ENCODE results near the gene TCF4. TPM values are rescaled to one million over a fixed set of nuclear protein-coding genes. Genes with fewer than 3 reads are reported as not detected.

TCF4 gene
- total RNA-seq, 2 experiments from 2014 or later: 0.21 to 0.26 TPM

- CTCF ChIA-PET: no interaction called here
- peak overlapping the region; percentile 1 for H3K27ac Mint-ChIP-seq
- peaks cover 14% of the 10 kb centered on the region for H3K4me1 Mint-ChIP-seq (ENCODE audit: low read depth)
- no peaks in the 10 kb centered on the region for H3K9me3 Mint-ChIP-seq (ENCODE audit: insufficient read depth)
- ATAC-seq (peak; percentile 55), DNase-seq (peak; percentile 22)
- peaks cover 7% of the 10 kb centered on the region for H3K27me3 Mint-ChIP-seq (ENCODE audit: low read depth)
- POLR2A ChIA-PET: no interaction called here
- H3K36me3 Mint-ChIP-seq (ENCODE audit: low read depth): no peaks in the 10 kb centered on the region
- H3K4me3 Mint-ChIP-seq: peak overlapping the region; percentile 0
Observed at GRCh38 chr18:55489034-55489986, 98.7 kb downstream of the TCF4 start.

- no peak overlapping the region for H3K27ac Mint-ChIP-seq
- H3K4me3 Mint-ChIP-seq: no peak overlapping the region
- no peaks in the 10 kb centered on the region for H3K9me3 Mint-ChIP-seq (ENCODE audit: insufficient read depth)
- no peak for ATAC-seq
- ChIA-PET CTCF (no interaction called here), POLR2A (no interaction called here)
- peaks cover 5% of the 10 kb centered on the region for H3K27me3 Mint-ChIP-seq (ENCODE audit: low read depth)
- peaks cover 14% of the 10 kb centered on the region for H3K4me1 Mint-ChIP-seq (ENCODE audit: low read depth)
- no peaks in the 10 kb centered on the region for H3K36me3 Mint-ChIP-seq (ENCODE audit: low read depth)
- DNase-seq: no peak
Observed at GRCh38 chr18:55488473-55488872, 99.5 kb downstream of the TCF4 start.

GRCh38 chr18:55487997-55488396 is 100.0 kb downstream of the TCF4 start:
- POLR2A ChIA-PET: no interaction called here
- DNase-seq (no peak), ATAC-seq (no peak)
- no peaks in the 10 kb centered on the region for H3K9me3 Mint-ChIP-seq (ENCODE audit: insufficient read depth)
- no peaks in the 10 kb centered on the region for H3K36me3 Mint-ChIP-seq (ENCODE audit: low read depth)
- no peak overlapping the region for H3K27ac Mint-ChIP-seq
- no peak overlapping the region for H3K4me3 Mint-ChIP-seq
- H3K27me3 Mint-ChIP-seq (ENCODE audit: low read depth): peaks cover 5% of the 10 kb centered on the region
- CTCF ChIA-PET: no interaction called here
- peaks cover 14% of the 10 kb centered on the region for H3K4me1 Mint-ChIP-seq (ENCODE audit: low read depth)

- H3K27me3 Mint-ChIP-seq (ENCODE audit: low read depth): peaks cover 4% of the 10 kb centered on the region
- ChIA-PET POLR2A (no interaction called here), CTCF (no interaction called here)
- no peaks in the 10 kb centered on the region for H3K9me3 Mint-ChIP-seq (ENCODE audit: insufficient read depth)
- H3K4me1 Mint-ChIP-seq (ENCODE audit: low read depth): peaks cover 14% of the 10 kb centered on the region
- H3K27ac Mint-ChIP-seq: no peak overlapping the region
- H3K36me3 Mint-ChIP-seq (ENCODE audit: low read depth): no peaks in the 10 kb centered on the region
- no peak overlapping the region for H3K4me3 Mint-ChIP-seq
- ATAC-seq (no peak), DNase-seq (no peak)
Observed at GRCh38 chr18:55486936-55487335, 101.1 kb downstream of the TCF4 start.

- Mint-ChIP-seq H3K4me3 (no peak overlapping the region), H3K27me3 (ENCODE audit: low read depth) (peaks cover 3% of the 10 kb centered on the region), H3K9me3 (ENCODE audit: insufficient read depth) (no peaks in the 10 kb centered on the region), H3K27ac (no peak overlapping the region), H3K36me3 (ENCODE audit: low read depth) (no peaks in the 10 kb centered on the region), H3K4me1 (ENCODE audit: low read depth) (peaks cover 14% of the 10 kb centered on the region)
- ChIA-PET POLR2A (no interaction called here), CTCF (no interaction called here)
- DNase-seq: no peak
- no peak for ATAC-seq
Observed at GRCh38 chr18:55485666-55486065, 102.3 kb downstream of the TCF4 start.

- CTCF ChIA-PET: no interaction called here
- DNase-seq: no peak
- Mint-ChIP-seq H3K27ac (no peak overlapping the region), H3K36me3 (ENCODE audit: low read depth) (no peaks in the 10 kb centered on the region), H3K9me3 (ENCODE audit: insufficient read depth) (no peaks in the 10 kb centered on the region), H3K4me3 (no peak overlapping the region), H3K4me1 (ENCODE audit: low read depth) (peaks cover 12% of the 10 kb centered on the region), H3K27me3 (ENCODE audit: low read depth) (peaks cover 3% of the 10 kb centered on the region)
- no peak for ATAC-seq
- POLR2A ChIA-PET: no interaction called here
Observed at GRCh38 chr18:55484773-55485172, 103.2 kb downstream of the TCF4 start.

GRCh38 chr18:55483266-55483871 is 104.6 kb downstream of the TCF4 start:
- no peak for DNase-seq
- no peak for ATAC-seq
- POLR2A ChIA-PET: interaction anchor here (0.6 kb wide), 1 partner anchor 1051 kb away, joined by 3 read pairs; no protein-coding TSS in a partner anchor

GRCh38 chr18:55479656-55480420 is 108.2 kb downstream of the TCF4 start:
- no peak for DNase-seq
- Mint-ChIP-seq H3K36me3 (ENCODE audit: low read depth) (no peaks in the 10 kb centered on the region), H3K27me3 (ENCODE audit: low read depth) (no peaks in the 10 kb centered on the region), H3K4me3 (no peak overlapping the region), H3K27ac (no peak overlapping the region), H3K9me3 (ENCODE audit: insufficient read depth) (no peaks in the 10 kb centered on the region), H3K4me1 (ENCODE audit: low read depth) (peaks cover 14% of the 10 kb centered on the region)
- ATAC-seq: no peak
- ChIA-PET POLR2A (no interaction called here), CTCF (no interaction called here)

More at GRCh38 chr18:55483266-55483871, 104.6 kb downstream of the TCF4 start:
- Mint-ChIP-seq H3K9me3 (ENCODE audit: insufficient read depth) (no peaks in the 10 kb centered on the region), H3K27me3 (ENCODE audit: low read depth) (peaks cover 3% of the 10 kb centered on the region), H3K4me3 (no peak overlapping the region), H3K36me3 (ENCODE audit: low read depth) (no peaks in the 10 kb centered on the region), H3K27ac (no peak overlapping the region), H3K4me1 (ENCODE audit: low read depth) (no peaks in the 10 kb centered on the region)
- CTCF ChIA-PET: no interaction called here

- H3K27ac Mint-ChIP-seq: peak overlapping the region; percentile 94
- DNase-seq (no peak), ATAC-seq (peak; percentile 43)
- ChIA-PET CTCF (no interaction called here), POLR2A (no interaction called here)
- peaks cover 14% of the 10 kb centered on the region for H3K4me1 Mint-ChIP-seq (ENCODE audit: low read depth)
- no peaks in the 10 kb centered on the region for H3K36me3 Mint-ChIP-seq (ENCODE audit: low read depth)
- H3K9me3 Mint-ChIP-seq (ENCODE audit: insufficient read depth): no peaks in the 10 kb centered on the region
- H3K4me3 Mint-ChIP-seq: peak overlapping the region; percentile 86
- peaks cover 2% of the 10 kb centered on the region for H3K27me3 Mint-ChIP-seq (ENCODE audit: low read depth)
Observed at GRCh38 chr18:55477860-55478581, 110.0 kb downstream of the TCF4 start.

GRCh38 chr18:55477499-55477859 is 110.5 kb downstream of the TCF4 start:
- DNase-seq: peak; percentile 47
- CTCF ChIA-PET: no interaction called here
- no peaks in the 10 kb centered on the region for H3K36me3 Mint-ChIP-seq (ENCODE audit: low read depth)
- H3K9me3 Mint-ChIP-seq (ENCODE audit: insufficient read depth): no peaks in the 10 kb centered on the region
- H3K27me3 Mint-ChIP-seq (ENCODE audit: low read depth): peaks cover 2% of the 10 kb centered on the region
- POLR2A ChIA-PET: no interaction called here
- peak overlapping the region; percentile 86 for H3K4me3 Mint-ChIP-seq
- peaks cover 14% of the 10 kb centered on the region for H3K4me1 Mint-ChIP-seq (ENCODE audit: low read depth)
- peak overlapping the region; percentile 94 for H3K27ac Mint-ChIP-seq
- ATAC-seq: peak; percentile 92

- ChIA-PET POLR2A (no interaction called here), CTCF (no interaction called here)
- no peaks in the 10 kb centered on the region for H3K36me3 Mint-ChIP-seq (ENCODE audit: low read depth)
- H3K4me1 Mint-ChIP-seq (ENCODE audit: low read depth): peaks cover 14% of the 10 kb centered on the region
- H3K4me3 Mint-ChIP-seq: no peak overlapping the region
- no peak for DNase-seq
- ATAC-seq: no peak
- peaks cover 2% of the 10 kb centered on the region for H3K27me3 Mint-ChIP-seq (ENCODE audit: low read depth)
- H3K27ac Mint-ChIP-seq: no peak overlapping the region
- no peaks in the 10 kb centered on the region for H3K9me3 Mint-ChIP-seq (ENCODE audit: insufficient read depth)
Observed at GRCh38 chr18:55475916-55476315, 112.1 kb downstream of the TCF4 start.

Measured in activated CD8-positive, alpha-beta T cell treated with anti-CD3 and anti-CD28 coated beads, Interleukin-2, amount 10 ng/mL, durations not matched to agents 7 days and 5 days (primary cell).